C4-2B (cell line): ENCODE measurements around the gene KCNIP1.

Experiments used
- H3K27ac ChIP-seq: fragments of 450-650 bp; 2 replicates; pipeline ENCODE4 v1.5.1; 2017
- ZFX ChIP-seq: fragments of 450-650 bp; IDR thresholded peaks from 2 replicates; pipeline ENCODE4 v1.6.1; 2017
- TF ChIP-seq, protein P1 (sequence below): fragments of 450-650 bp; conservative IDR thresholded peaks from 2 replicates; pipeline ENCODE4 v1.5.1; 2017; ENCODE audit warnings: mild to moderate bottlenecking

The KCNIP1 gene

DNA sequence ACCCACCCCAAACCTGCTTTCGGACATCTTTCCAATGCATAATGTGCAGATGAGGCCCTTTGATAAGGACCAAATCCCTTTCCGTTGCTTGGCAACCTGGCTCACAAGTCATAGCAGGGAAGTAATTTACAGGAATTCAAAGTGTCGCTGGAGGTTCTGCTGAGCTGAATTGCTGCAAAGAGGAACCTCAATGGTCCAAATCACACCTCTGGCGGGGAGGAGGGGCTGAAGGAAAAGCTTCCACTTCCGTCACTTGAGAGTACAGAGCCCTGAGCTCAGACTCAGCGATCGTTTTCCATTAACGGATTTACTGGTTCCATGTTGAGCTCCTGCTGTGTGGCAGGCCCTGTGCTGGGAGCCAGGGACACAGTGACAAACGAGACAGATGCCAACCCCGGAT is 99.3 kb downstream of the KCNIP1 start:
- H3K27ac ChIP-seq: no peak overlapping the region
- TF ChIP-seq, protein P1, sequence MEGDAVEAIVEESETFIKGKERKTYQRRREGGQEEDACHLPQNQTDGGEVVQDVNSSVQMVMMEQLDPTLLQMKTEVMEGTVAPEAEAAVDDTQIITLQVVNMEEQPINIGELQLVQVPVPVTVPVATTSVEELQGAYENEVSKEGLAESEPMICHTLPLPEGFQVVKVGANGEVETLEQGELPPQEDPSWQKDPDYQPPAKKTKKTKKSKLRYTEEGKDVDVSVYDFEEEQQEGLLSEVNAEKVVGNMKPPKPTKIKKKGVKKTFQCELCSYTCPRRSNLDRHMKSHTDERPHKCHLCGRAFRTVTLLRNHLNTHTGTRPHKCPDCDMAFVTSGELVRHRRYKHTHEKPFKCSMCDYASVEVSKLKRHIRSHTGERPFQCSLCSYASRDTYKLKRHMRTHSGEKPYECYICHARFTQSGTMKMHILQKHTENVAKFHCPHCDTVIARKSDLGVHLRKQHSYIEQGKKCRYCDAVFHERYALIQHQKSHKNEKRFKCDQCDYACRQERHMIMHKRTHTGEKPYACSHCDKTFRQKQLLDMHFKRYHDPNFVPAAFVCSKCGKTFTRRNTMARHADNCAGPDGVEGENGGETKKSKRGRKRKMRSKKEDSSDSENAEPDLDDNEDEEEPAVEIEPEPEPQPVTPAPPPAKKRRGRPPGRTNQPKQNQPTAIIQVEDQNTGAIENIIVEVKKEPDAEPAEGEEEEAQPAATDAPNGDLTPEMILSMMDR: no peak
- no peak for TF ChIP-seq ZFX

DNA sequence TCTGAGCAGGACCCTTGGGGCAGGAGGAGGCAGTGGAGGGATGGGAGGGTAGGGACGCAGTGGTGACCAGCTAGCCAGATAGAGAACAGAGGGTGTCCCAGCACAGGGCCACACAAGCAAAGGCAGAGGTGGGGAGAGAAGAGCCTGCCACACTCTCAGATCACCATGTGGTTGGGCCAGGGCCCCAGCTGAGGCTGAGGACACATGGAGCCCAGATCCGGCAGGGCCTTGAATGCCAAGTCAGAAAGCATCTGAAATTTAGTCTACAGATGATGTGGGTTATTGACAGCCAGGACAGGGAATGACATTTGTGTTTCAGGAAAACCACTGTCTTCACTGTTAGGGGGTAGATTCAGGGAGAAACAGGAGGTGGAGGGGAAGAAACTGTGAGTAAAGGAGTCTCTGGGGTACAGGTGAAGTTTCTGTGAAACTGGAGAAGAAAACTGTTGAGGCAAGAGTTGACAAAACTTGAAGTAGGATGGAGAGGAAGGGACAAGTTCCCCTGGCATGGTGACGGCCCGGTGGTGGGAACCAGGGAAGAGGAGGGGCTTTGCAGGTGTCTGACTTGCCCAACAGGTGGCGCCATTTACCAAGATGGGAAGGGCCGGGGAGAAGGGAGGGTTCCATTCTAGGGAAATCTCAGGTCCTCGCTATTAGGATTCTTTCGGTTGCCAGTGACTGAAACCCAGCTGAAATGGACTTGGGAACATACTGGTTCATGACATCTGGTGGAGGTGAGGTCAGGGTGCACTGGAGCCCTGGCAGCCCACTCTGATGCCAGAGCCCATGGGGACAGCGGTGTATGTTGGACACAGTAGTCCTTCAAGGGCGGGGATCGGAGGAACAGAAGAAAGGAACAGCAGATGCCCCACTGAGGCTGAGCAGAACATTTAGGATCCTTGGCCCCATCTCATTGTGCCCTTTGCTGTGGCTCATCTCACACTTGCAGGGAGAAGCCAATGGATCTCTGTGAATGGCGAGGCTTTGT is 100.1 kb downstream of the KCNIP1 start:
- H3K27ac ChIP-seq: no peak overlapping the region
- TF ChIP-seq, protein P1: peak; percentile 86
- TF ChIP-seq ZFX: no peak

DNA sequence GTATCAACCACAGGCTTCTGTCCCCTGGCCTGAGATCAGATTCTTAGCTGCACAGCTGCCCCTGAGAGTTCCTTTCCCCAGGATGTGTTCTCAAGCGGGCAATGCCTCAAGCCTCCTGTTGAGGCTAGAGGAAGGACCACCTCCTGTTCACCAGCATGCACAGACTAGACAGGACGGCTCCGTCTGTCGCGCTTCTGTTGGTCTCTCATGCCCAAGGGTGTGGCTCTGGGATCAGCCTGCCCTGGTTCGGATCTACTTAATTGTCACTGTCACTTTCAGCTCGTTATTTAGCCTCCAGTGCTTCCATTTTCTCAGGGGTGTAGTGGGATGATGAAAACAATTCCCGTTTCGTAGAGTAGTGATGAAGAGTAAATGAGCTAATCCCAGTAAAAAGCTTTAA is 103.1 kb downstream of the KCNIP1 start:
- no peak for TF ChIP-seq ZFX
- TF ChIP-seq, protein P1: no peak
- H3K27ac ChIP-seq: no peak overlapping the region

DNA sequence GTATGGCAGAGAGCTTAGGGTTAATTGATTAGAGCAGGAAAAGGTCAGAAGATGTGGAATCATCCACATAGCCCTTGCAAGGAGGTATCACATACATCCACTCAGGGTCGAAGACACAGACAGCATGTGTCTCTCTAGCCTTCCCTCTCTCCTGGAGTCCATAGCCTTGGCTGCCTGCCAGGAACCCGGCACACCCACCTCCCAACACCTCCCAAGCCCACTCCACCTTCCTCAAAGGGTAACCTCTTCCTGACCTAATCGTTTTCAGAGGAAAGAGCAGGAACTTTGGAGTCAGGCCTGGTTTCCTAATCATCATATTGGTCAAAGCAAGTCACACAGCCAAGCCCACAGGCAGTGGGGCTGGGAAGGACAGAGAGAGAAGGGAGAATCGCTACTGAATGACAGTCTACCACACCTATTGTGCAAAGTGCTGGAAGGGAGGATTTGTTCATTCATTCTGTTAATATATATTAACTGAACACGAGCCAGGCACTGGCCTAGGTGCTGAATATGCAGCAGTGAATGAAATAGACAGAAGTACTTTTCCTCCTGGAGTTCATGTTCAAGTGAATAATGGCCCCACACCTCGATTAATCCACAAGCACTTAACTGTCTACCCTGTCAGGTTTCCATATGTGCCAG is 107.8 kb downstream of the KCNIP1 start:
- TF ChIP-seq, protein P1: no peak
- TF ChIP-seq ZFX: no peak
- H3K27ac ChIP-seq: no peak overlapping the region

DNA sequence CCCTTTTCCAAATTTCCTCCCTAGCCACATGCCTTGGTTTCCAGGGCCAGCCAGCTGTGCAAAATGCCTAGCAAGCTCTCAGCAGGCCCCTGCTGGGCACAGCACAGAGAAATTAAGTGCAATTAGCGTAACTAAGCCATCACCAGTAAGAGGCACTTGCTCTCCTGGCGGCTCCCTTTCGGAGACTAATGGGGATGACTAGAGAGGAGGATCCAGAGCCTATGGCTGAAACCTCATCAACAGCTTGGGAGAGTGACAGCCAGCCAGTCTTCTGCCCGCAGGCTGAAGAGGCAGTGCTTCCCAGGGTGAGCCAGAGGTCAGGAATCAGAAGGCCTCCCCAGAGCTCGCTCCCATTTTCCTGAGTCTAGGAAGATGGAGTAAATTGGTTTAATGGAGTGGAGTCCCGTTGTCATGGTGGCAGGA is 108.4 kb downstream of the KCNIP1 start:
- H3K27ac ChIP-seq: no peak overlapping the region

DNA sequence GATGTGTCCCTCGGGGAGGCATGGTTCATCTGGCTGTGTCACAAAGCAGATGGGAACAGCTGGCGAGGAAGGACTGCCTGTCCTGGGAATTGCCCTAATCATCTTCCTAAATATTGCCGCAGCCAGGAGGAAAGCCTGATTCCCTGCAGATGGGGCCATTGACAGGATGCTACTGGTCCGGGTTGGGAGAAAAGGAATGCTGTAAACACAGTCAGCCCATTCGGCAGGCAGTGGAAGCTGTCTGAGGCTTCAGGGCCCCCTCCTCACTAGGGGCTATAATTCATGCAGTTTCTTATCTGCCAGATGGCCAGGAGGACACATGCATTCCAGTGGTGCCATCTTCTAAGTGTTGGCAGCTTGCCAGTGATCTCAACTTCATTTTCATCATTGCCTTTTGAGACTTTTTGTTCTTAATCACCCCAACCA is 110.3 kb downstream of the KCNIP1 start:
- no peak overlapping the region for H3K27ac ChIP-seq
- no peak for TF ChIP-seq ZFX
- TF ChIP-seq, protein P1: no peak

More for the DNA sequence above, 108.4 kb downstream of the KCNIP1 start:
- TF ChIP-seq, protein P1: no peak
- TF ChIP-seq ZFX: no peak

DNA sequence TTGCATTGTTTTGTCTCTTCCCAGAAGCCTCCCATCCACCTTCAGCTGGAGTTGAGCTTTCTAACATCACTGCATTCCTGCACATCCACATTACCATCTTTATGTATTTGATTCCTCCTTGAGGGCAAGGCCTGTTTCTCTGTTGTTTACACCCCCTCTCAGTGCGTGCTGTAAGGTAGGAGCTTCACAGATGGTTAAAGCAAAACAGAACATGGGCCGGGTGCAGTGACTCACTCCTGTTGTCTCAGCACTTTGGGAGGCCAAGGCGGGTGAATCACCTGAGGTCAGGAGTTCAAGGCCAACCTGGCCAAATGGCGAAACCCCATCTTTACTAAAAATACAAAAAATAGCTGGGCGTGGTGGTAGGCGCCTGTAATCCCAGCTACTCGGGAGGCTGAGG is 110.9 kb downstream of the KCNIP1 start:
- no peak overlapping the region for H3K27ac ChIP-seq
- TF ChIP-seq, protein P1: no peak
- no peak for TF ChIP-seq ZFX
